Vagina (tissue), 2 donors: ENCODE measurements around the gene DDX18. TPM values are rescaled to one million over a fixed set of nuclear protein-coding genes. Genes with fewer than 3 reads are reported as not detected.

Source experiments
- DNase-seq, 2 donors: peaks; one replicate each; pipeline ENCODE4 v3.0.0-alpha.2; 2017; ENCODE audit errors: extremely low spot score in 2 of 2
- H3K27ac ChIP-seq: fragments of 200-600 bp; sonication (generic); one replicate; pipeline ENCODE4 v1.5.1; 2019
- H3K27me3 ChIP-seq: fragments of 200-600 bp; sonication (generic); one replicate; pipeline ENCODE4 v1.5.1; 2019
- H3K36me3 ChIP-seq, 2 donors: fragments of 200-600 bp; sonication (generic); one replicate each; pipeline ENCODE4 v1.5.1; 2017 to 2019
- H3K4me1 ChIP-seq: fragments of 200-600 bp; sonication (generic); one replicate; pipeline ENCODE4 v1.5.1; 2019
- H3K4me3 ChIP-seq, 2 donors: fragments of 200-600 bp; sonication (generic); 1 replicate in 1 of 2; 2 replicates in 1 of 2; pipeline ENCODE4 v1.5.1; 2016 to 2019
- H3K9me3 ChIP-seq: fragments of 200-600 bp; sonication (generic); one replicate; pipeline ENCODE4 v1.5.1; 2019
- CTCF ChIP-seq, 3 experiments: fragments of 450-650 bp in 2 of 3; fragments of 200-600 bp in 1 of 3; sonication (generic) in 1 of 3; IDR thresholded peaks; one replicate each; pipeline ENCODE4 v1.5.1; 2017 to 2019; ENCODE audit warnings: antibody characterized with exemption in 3 of 3, mild to moderate bottlenecking in 2 of 3, moderate library complexity in 2 of 3
- POLR2A ChIP-seq, 2 donors: fragments of 450-650 bp; IDR thresholded peaks; one replicate each; pipeline ENCODE4 v1.6.1; 2017; ENCODE audit warnings: antibody characterized with exemption in 2 of 2, mild to moderate bottlenecking in 2 of 2, moderate library complexity in 2 of 2
- POLR2AphosphoS5 ChIP-seq, 2 donors: sonication (generic); formaldehyde crosslinking; IDR thresholded peaks; one replicate each; pipeline ENCODE4 v1.9.0; 2017; ENCODE audit warnings: antibody characterized with exemption in 2 of 2, mild to moderate bottlenecking in 2 of 2, low read depth in 1 of 2; ENCODE audit not compliant: insufficient read depth in 1 of 2
- intact Hi-C: fragments of 100-400 bp; cut with DNase I; formaldehyde crosslinking; loops from one replicate; pipeline ENCODE4 v1.15.1; 2023
- total RNA-seq: library from RNA; depleted of rRNA; stranded (reverse); fragments of >200 nt; gene quantifications from one replicate; pipeline ENCODE4 v1.2.3, GENCODE V29; 2016

Gene DDX18
- total RNA-seq, 1 donor from 2014 or later, result 33.9 TPM

GRCh38 chr2:117862459-117862858 lies 48.0 kb downstream of the DDX18 start:
- intact Hi-C loops, result no loop called here
- Histone ChIP-seq H3K4me3 (no peak overlapping the region), H3K27me3 (no peaks in the 10 kb centered on the region), H3K27ac (no peak overlapping the region), H3K36me3 (no peaks in the 10 kb centered on the region), H3K4me1 (no peaks in the 10 kb centered on the region), H3K9me3 (no peaks in the 10 kb centered on the region)
- TF ChIP-seq CTCF (IDR thresholded peaks at IDR 0.05) (no peak), POLR2AphosphoS5 (IDR thresholded peaks at IDR 0.05; ENCODE audit: insufficient read depth in 1 of 2, low read depth in 1 of 2) (no peak), POLR2A (IDR thresholded peaks at IDR 0.05) (no peak)
- DNase-seq, result no peak

- no peak for DNase-seq
- TF ChIP-seq POLR2AphosphoS5 (IDR thresholded peaks at IDR 0.05; ENCODE audit: insufficient read depth in 1 of 2, low read depth in 1 of 2) (no peak), POLR2A (IDR thresholded peaks at IDR 0.05) (no peak), CTCF (IDR thresholded peaks at IDR 0.05) (no peak)
- intact Hi-C loops, result no loop called here
- no peaks in the 10 kb centered on the region for H3K36me3 ChIP-seq
- no peaks in the 10 kb centered on the region for H3K4me1 ChIP-seq
- no peak overlapping the region for H3K4me3 ChIP-seq
- H3K27ac ChIP-seq, result no peak overlapping the region
- no peaks in the 10 kb centered on the region for H3K9me3 ChIP-seq
- H3K27me3 ChIP-seq, result no peaks in the 10 kb centered on the region
These were observed 61.3 kb downstream of the DDX18 start for GRCh38 chr2:117875786-117876185.

- intact Hi-C loops, result no loop called here
- H3K4me3 ChIP-seq, result no peak overlapping the region
- H3K36me3 ChIP-seq, result no peaks in the 10 kb centered on the region
- no peak for DNase-seq
- H3K27ac ChIP-seq, result no peak overlapping the region
- H3K27me3 ChIP-seq, result no peaks in the 10 kb centered on the region
- TF ChIP-seq CTCF (IDR thresholded peaks at IDR 0.05) (no peak), POLR2A (IDR thresholded peaks at IDR 0.05) (no peak), POLR2AphosphoS5 (IDR thresholded peaks at IDR 0.05; ENCODE audit: insufficient read depth in 1 of 2, low read depth in 1 of 2) (no peak)
- no peaks in the 10 kb centered on the region for H3K4me1 ChIP-seq
- no peaks in the 10 kb centered on the region for H3K9me3 ChIP-seq
These were observed 64.5 kb downstream of the DDX18 start for GRCh38 chr2:117879003-117879402.

Other genes with a start within 250 kb of the DDX18 start
- 18.2 TPM for gene CCDC93, start 199.4 kb downstream of the DDX18 start, total RNA-seq